ENCODE results near the gene SPATS2L.

Gene SPATS2L

DNA sequence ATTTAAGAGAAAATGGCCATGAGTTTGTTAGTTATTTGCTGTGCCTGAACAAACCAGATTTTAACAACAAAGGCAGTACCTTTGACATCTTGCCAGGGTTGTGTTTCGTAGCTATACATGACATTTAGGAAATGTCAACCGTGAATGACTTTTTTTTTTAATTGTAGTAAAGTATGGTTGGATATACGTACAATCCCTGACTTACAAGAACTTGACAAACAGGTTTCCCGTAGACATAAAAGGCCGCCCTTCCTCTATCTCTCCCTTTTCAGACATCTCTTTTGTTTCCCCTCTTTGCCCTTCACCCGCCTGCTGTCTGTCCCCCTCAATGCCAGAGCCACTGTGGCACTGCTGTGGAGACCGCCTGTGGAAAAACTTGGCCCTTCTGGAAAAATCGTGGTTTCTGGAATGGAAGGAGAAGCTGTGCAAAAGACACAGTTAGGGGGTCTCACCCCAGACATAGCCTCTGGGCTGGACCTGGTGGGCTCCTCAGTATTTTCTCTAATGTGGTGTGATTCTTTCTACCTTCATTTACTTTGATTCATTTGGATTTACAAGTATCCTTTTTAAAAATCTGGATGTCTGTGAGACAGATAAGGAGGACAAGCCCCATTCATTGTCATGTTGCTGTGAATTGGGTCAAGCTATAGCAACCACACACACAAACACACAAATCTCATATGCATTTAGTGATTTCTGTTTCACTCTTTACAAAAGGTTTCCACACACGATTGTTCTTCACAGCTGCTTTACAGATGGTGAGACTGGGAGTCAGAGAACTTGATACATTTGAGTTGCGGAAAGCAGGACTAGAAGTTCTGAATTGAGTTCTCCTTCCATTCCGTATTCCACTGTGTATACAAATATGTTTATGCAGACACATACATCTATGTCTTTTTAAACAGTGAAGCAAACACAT is 48.6 kb downstream of the SPATS2L start:
- no peaks in the 10 kb centered on the region; the same call in 1 of the 2 replicates for H3K36me3 ChIP-seq
- TF ChIP-seq, protein P1, sequence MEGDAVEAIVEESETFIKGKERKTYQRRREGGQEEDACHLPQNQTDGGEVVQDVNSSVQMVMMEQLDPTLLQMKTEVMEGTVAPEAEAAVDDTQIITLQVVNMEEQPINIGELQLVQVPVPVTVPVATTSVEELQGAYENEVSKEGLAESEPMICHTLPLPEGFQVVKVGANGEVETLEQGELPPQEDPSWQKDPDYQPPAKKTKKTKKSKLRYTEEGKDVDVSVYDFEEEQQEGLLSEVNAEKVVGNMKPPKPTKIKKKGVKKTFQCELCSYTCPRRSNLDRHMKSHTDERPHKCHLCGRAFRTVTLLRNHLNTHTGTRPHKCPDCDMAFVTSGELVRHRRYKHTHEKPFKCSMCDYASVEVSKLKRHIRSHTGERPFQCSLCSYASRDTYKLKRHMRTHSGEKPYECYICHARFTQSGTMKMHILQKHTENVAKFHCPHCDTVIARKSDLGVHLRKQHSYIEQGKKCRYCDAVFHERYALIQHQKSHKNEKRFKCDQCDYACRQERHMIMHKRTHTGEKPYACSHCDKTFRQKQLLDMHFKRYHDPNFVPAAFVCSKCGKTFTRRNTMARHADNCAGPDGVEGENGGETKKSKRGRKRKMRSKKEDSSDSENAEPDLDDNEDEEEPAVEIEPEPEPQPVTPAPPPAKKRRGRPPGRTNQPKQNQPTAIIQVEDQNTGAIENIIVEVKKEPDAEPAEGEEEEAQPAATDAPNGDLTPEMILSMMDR (IDR thresholded peaks at IDR 0.05; ENCODE audit: low read depth, low read length) = no peak
- H3K27me3 ChIP-seq (ENCODE audit: insufficient read depth, low read depth, severe bottlenecking) = no peaks in the 10 kb centered on the region
- H3K4me3 ChIP-seq (ENCODE audit: low read depth, low read length) = no peak overlapping the region
- H3K9me3 ChIP-seq (ENCODE audit: severe bottlenecking) = no peaks in the 10 kb centered on the region
- no peak for DNase-seq
- H3K27ac ChIP-seq = no peak overlapping the region

DNA sequence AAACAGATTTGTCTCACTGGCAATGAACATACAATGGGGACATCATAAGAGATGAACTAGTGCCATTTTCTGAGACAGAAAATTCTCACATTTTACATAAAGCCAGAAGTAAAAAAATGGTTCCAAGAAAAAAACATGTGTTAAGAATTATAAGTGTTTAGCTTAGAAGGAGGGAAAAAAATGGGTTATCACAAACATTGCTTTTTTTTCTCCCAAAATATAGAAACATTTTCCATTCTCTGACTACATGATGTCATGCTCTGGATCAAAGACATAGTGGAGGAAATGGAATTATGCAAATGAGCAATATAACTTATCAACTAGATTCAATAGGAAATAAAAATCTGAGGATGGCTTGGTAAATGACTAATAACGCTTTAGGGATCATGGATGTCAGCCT is 49.8 kb downstream of the SPATS2L start:
- TF ChIP-seq, protein P1 (IDR thresholded peaks at IDR 0.05; ENCODE audit: low read depth, low read length) = no peak
- no peak overlapping the region for H3K4me3 ChIP-seq (ENCODE audit: low read depth, low read length)
- H3K9me3 ChIP-seq (ENCODE audit: severe bottlenecking) = no peaks in the 10 kb centered on the region
- no peaks in the 10 kb centered on the region; the same call in 1 of the 2 replicates for H3K36me3 ChIP-seq
- H3K27me3 ChIP-seq (ENCODE audit: insufficient read depth, low read depth, severe bottlenecking) = no peaks in the 10 kb centered on the region
- no peak for DNase-seq
- no peak overlapping the region for H3K27ac ChIP-seq

DNA sequence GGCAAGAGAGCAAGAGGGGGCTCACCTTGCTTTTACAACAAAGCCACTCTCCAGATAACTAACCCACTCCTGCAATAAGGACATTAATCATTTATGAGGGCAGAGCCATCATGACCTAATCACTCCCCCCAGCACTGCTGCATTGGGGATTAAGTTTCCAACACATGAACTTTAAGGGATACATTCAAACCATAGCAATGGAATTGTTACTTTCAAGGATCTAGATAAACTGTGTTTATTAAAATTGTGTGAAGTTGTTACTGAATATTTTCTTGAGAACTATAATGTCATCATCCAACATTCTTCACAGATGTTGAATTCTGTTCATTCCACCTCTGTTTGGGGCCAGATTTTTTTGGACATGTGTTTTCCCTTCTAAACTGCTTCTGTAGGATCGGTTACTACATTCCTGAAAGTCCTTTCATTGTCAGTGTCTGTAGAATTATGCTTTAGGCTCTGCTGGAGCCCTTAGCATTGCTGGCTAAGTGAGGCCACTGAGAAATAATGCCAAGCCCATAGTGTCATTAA is 50.4 kb downstream of the SPATS2L start:
- Histone ChIP-seq H3K36me3 (no peaks in the 10 kb centered on the region; the same call in 1 of the 2 replicates), H3K9me3 (ENCODE audit: severe bottlenecking) (no peaks in the 10 kb centered on the region), H3K4me3 (ENCODE audit: low read depth, low read length) (no peak overlapping the region), H3K27me3 (ENCODE audit: insufficient read depth, low read depth, severe bottlenecking) (no peaks in the 10 kb centered on the region), H3K27ac (no peak overlapping the region)
- TF ChIP-seq, protein P1 (IDR thresholded peaks at IDR 0.05; ENCODE audit: low read depth, low read length) = no peak
- DNase-seq = no peak

DNA sequence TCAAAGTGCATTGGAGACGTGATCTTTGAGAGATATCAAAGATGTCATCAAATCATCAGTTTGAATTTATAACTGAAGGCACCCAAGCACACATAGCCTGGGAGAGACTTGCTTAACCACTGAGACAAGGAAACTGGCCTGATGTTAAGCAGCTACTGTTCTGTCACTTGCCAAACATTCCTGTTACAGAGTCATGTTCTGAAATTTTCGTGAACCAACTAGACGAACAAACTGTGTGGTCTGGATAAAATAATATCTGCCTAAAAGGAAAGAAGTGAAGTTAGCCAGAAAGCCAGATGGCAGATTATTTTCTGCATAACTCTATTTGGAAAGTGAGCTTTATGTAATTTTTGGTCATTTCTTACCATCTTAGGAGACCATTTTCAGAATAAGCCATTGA is 51.4 kb downstream of the SPATS2L start:
- Histone ChIP-seq H3K36me3 (no peaks in the 10 kb centered on the region; the same call in 1 of the 2 replicates), H3K9me3 (ENCODE audit: severe bottlenecking) (no peaks in the 10 kb centered on the region), H3K27me3 (ENCODE audit: insufficient read depth, low read depth, severe bottlenecking) (no peaks in the 10 kb centered on the region), H3K4me3 (ENCODE audit: low read depth, low read length) (no peak overlapping the region), H3K27ac (no peak overlapping the region)
- TF ChIP-seq, protein P1 (IDR thresholded peaks at IDR 0.05; ENCODE audit: low read depth, low read length) = no peak
- DNase-seq = no peak

DNA sequence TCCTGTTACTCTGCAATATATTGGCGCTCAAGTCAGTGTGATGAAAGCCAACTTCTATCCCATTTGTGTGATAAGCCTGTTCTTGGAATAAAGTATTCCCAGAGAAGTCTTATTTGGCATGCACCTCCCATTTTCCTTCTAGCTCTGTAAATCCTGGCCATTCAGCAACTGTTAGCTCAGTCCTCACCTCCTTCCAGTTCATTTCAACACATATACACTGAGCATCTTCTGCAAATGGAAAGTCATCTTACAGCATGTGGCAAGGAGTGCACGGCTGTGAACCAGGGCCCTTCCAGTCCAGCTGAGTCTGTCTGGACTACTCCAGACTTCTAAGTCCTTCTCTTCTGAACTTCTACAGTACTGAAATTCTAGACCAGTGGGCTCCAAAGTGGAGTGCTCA is 53.1 kb downstream of the SPATS2L start:
- H3K27me3 ChIP-seq (ENCODE audit: insufficient read depth, low read depth, severe bottlenecking) = no peaks in the 10 kb centered on the region
- H3K9me3 ChIP-seq (ENCODE audit: severe bottlenecking) = no peaks in the 10 kb centered on the region
- no peak for DNase-seq
- H3K4me3 ChIP-seq (ENCODE audit: low read depth, low read length) = no peak overlapping the region
- H3K27ac ChIP-seq = no peak overlapping the region
- TF ChIP-seq, protein P1 (IDR thresholded peaks at IDR 0.05; ENCODE audit: low read depth, low read length) = no peak
- no peaks in the 10 kb centered on the region for H3K36me3 ChIP-seq

Measured in WERI-Rb-1 (cell line).